SK-N-SH (cell line): ENCODE data around the gene ZNF214.

Source experiments
- EZH2phosphoT487 ChIP-seq: fragments of 200-600 bp; sonication (generic); IDR thresholded peaks from 2 replicates; pipeline ENCODE4 v1.6.1; 2017; ENCODE audit warnings: low read depth, mixed run types, mild to moderate bottlenecking, antibody characterized with exemption, moderate library complexity, borderline replicate concordance
- MEF2A ChIP-seq: IDR thresholded peaks from 2 replicates; pipeline ENCODE4 v1.4.0; 2012; ENCODE audit warnings: low read depth, borderline replicate concordance
- MXI1 ChIP-seq: IDR thresholded peaks from 2 replicates; pipeline ENCODE4 v1.6.1; 2012; ENCODE audit warnings: mild to moderate bottlenecking, low read depth, low read length, improper control_type of control experiment
- NFIC ChIP-seq: IDR thresholded peaks from 2 replicates; pipeline ENCODE4 v1.4.0; 2012; ENCODE audit warnings: borderline replicate concordance
- RAD21 ChIP-seq: IDR thresholded peaks from 2 replicates; pipeline ENCODE4 v1.6.1; 2012; ENCODE audit warnings: mild to moderate bottlenecking, low read length
- SIN3A ChIP-seq: IDR thresholded peaks from 2 replicates; pipeline ENCODE4 v1.6.1; 2012; ENCODE audit warnings: low read depth, mild to moderate bottlenecking, low read length, moderate library complexity, borderline replicate concordance
- TAF1 ChIP-seq: IDR thresholded peaks from 2 replicates; pipeline ENCODE4 v1.6.1; 2012; ENCODE audit warnings: low read depth, mild to moderate bottlenecking, low read length, moderate library complexity, borderline replicate concordance
- YY1 ChIP-seq: IDR thresholded peaks from 2 replicates; pipeline ENCODE4 v1.4.0; 2012; ENCODE audit warnings: low read depth, mild to moderate bottlenecking
- TF ChIP-seq, protein P1 (sequence below): fragments of 200-600 bp; sonication (generic); IDR thresholded peaks from 2 replicates; pipeline ENCODE4 v1.6.1; 2017; ENCODE audit warnings: antibody characterized with exemption, mild to moderate bottlenecking, moderate library complexity
- TF ChIP-seq, protein P2 (sequence below): IDR thresholded peaks from 2 replicates; pipeline ENCODE4 v1.4.0; 2012; ENCODE audit warnings: low read depth, borderline replicate concordance

DNA sequence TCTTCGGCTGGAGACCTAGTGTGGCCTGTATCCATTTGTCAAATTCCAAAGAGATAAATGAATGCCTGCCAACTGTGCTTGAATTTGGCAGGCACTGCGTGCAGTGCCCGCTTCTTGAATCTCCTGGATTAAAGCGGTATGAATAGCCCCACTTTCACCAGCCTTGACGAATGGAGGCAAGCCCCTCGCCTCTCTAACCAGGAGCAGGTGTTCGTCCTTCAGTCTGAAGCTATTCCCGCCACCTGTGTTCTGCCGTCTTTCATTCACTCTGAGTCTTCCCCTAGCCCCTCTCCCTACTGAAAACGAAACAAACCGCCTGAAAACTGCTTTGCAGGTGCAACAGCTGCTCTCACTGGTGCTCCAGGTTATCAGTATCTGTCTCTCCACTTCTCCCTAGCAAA lies 11.3 kb upstream of the ZNF214 start:
- TF ChIP-seq, protein P1, sequence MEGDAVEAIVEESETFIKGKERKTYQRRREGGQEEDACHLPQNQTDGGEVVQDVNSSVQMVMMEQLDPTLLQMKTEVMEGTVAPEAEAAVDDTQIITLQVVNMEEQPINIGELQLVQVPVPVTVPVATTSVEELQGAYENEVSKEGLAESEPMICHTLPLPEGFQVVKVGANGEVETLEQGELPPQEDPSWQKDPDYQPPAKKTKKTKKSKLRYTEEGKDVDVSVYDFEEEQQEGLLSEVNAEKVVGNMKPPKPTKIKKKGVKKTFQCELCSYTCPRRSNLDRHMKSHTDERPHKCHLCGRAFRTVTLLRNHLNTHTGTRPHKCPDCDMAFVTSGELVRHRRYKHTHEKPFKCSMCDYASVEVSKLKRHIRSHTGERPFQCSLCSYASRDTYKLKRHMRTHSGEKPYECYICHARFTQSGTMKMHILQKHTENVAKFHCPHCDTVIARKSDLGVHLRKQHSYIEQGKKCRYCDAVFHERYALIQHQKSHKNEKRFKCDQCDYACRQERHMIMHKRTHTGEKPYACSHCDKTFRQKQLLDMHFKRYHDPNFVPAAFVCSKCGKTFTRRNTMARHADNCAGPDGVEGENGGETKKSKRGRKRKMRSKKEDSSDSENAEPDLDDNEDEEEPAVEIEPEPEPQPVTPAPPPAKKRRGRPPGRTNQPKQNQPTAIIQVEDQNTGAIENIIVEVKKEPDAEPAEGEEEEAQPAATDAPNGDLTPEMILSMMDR = no peak
- TF ChIP-seq EZH2phosphoT487 = no peak
- no peak for TF ChIP-seq MXI1
- TF ChIP-seq, protein P2, sequence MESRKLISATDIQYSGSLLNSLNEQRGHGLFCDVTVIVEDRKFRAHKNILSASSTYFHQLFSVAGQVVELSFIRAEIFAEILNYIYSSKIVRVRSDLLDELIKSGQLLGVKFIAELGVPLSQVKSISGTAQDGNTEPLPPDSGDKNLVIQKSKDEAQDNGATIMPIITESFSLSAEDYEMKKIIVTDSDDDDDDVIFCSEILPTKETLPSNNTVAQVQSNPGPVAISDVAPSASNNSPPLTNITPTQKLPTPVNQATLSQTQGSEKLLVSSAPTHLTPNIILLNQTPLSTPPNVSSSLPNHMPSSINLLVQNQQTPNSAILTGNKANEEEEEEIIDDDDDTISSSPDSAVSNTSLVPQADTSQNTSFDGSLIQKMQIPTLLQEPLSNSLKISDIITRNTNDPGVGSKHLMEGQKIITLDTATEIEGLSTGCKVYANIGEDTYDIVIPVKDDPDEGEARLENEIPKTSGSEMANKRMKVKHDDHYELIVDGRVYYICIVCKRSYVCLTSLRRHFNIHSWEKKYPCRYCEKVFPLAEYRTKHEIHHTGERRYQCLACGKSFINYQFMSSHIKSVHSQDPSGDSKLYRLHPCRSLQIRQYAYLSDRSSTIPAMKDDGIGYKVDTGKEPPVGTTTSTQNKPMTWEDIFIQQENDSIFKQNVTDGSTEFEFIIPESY = no peak
- TF ChIP-seq RAD21 = no peak
- no peak for TF ChIP-seq SIN3A
- TF ChIP-seq MEF2A = no peak
- TF ChIP-seq YY1 = no peak
- no peak for TF ChIP-seq NFIC
- TF ChIP-seq TAF1 = no peak
